Measurements from ENCODE around the gene SHROOM3. TPM values are rescaled to one million over a fixed set of nuclear protein-coding genes. Genes with fewer than 3 reads are reported as not detected.

The SHROOM3 gene
- polyA plus RNA-seq, 12 donors, result 16.1 to 44.9 (median 21.8) TPM; not detected in 1

- no peak for DNase-seq
These were observed 128.6 kb downstream of the SHROOM3 start for GRCh38 chr4:76563454-76564122.

- DNase-seq, result no peak
These were observed 129.3 kb downstream of the SHROOM3 start for GRCh38 chr4:76564123-76564915.

- DNase-seq, result no peak
These were observed 133.2 kb downstream of the SHROOM3 start for GRCh38 chr4:76568262-76568661.

- DNase-seq, result no peak
These were observed 134.2 kb downstream of the SHROOM3 start for GRCh38 chr4:76569225-76569624.

- DNase-seq, result no peak
These were observed 134.7 kb downstream of the SHROOM3 start for GRCh38 chr4:76569706-76570105.

GRCh38 chr4:76570141-76570973, 135.3 kb downstream of the SHROOM3 start:
- no peak for DNase-seq

- DNase-seq, result no peak
These were observed 136.2 kb downstream of the SHROOM3 start for GRCh38 chr4:76571274-76571673.

- DNase-seq, result no peak
These were observed 137.2 kb downstream of the SHROOM3 start for GRCh38 chr4:76572224-76572623.

- no peak for DNase-seq
These were observed 141.8 kb downstream of the SHROOM3 start for GRCh38 chr4:76576824-76577223.

- DNase-seq, result no peak
These were observed 143.1 kb downstream of the SHROOM3 start for GRCh38 chr4:76578002-76578560.

GRCh38 chr4:76579596-76580375, 144.8 kb downstream of the SHROOM3 start:
- no peak for DNase-seq

GRCh38 chr4:76581077-76581962, 146.3 kb downstream of the SHROOM3 start:
- DNase-seq, result no peak

- DNase-seq, result no peak
These were observed 147.2 kb downstream of the SHROOM3 start for GRCh38 chr4:76582074-76582816.

- no peak for DNase-seq
These were observed 147.7 kb downstream of the SHROOM3 start for GRCh38 chr4:76582817-76583087.

GRCh38 chr4:76584241-76585152, 149.5 kb downstream of the SHROOM3 start:
- DNase-seq, result no peak

- DNase-seq, result no peak
These were observed 150.2 kb downstream of the SHROOM3 start for GRCh38 chr4:76585272-76585671.

GRCh38 chr4:76585897-76586360, 150.9 kb downstream of the SHROOM3 start:
- no peak for DNase-seq

GRCh38 chr4:76588274-76588673, 153.2 kb downstream of the SHROOM3 start:
- no peak for DNase-seq
